Hepatocyte (in vitro differentiated cells): Measurements from ENCODE around the gene C6orf15. TPM values are rescaled to one million over a fixed set of nuclear protein-coding genes. Genes with fewer than 3 reads are reported as not detected.

Source experiments
- DNase-seq: peaks from one replicate; pipeline ENCODE4 v3.0.0-alpha.2; 2016; ENCODE audit warnings: low spot score
- H2AFZ ChIP-seq: fragments of 200-600 bp; sonication (generic); 2 replicates; pipeline ENCODE4 v1.6.0; 2016; ENCODE audit warnings: antibody characterized with exemption, mild to moderate bottlenecking
- H3K27ac ChIP-seq: fragments of 200-600 bp; sonication (generic); 2 replicates; pipeline ENCODE4 v1.5.1; 2016; ENCODE audit warnings: mild to moderate bottlenecking
- H3K27me3 ChIP-seq: fragments of 200-600 bp; sonication (generic); 2 replicates; pipeline ENCODE4 v1.6.1; 2016
- H3K36me3 ChIP-seq: fragments of 200-600 bp; sonication (generic); replicated peaks from 2 replicates; pipeline ENCODE4 v1.5.1; 2016; ENCODE audit warnings: low read depth; ENCODE audit not compliant: insufficient read depth
- H3K4me1 ChIP-seq: fragments of 200-600 bp; sonication (generic); 2 replicates; pipeline ENCODE4 v1.5.1; 2016; ENCODE audit warnings: mild to moderate bottlenecking, moderate library complexity; ENCODE audit not compliant: insufficient read depth
- H3K4me2 ChIP-seq: fragments of 200-600 bp; sonication (generic); 2 replicates; pipeline ENCODE4 v1.6.0; 2016
- H3K4me3 ChIP-seq: fragments of 200-600 bp; sonication (generic); 2 replicates; pipeline ENCODE4 v1.5.1; 2016; ENCODE audit warnings: mild to moderate bottlenecking
- H3K79me2 ChIP-seq: fragments of 200-600 bp; sonication (generic); 2 replicates; pipeline ENCODE4 v1.6.0; 2017; ENCODE audit warnings: mild to moderate bottlenecking
- H3K9me2 ChIP-seq: fragments of 200-600 bp; sonication (generic); replicated peaks from 2 replicates; pipeline ENCODE4 v1.6.0; 2017; ENCODE audit warnings: mild to moderate bottlenecking; ENCODE audit not compliant: insufficient read depth
- H3K9me3 ChIP-seq: fragments of 200-600 bp; sonication (generic); 2 replicates; pipeline ENCODE4 v1.5.1; 2016; ENCODE audit warnings: low read depth, mild to moderate bottlenecking
- H4K20me1 ChIP-seq: fragments of 200-600 bp; sonication (generic); 2 replicates; pipeline ENCODE4 v1.6.0; 2016; ENCODE audit warnings: mild to moderate bottlenecking; ENCODE audit not compliant: insufficient read depth, poor library complexity, severe bottlenecking
- CTCF ChIP-seq: fragments of 200-600 bp; sonication (generic); IDR thresholded peaks from 2 replicates; pipeline ENCODE4 v1.5.1; 2016; ENCODE audit warnings: antibody characterized with exemption, mild to moderate bottlenecking; ENCODE audit not compliant: poor library complexity
- EZH2 ChIP-seq: fragments of 200-600 bp; sonication (generic); IDR thresholded peaks from 2 replicates; pipeline ENCODE4 v1.6.1; 2016; ENCODE audit warnings: antibody characterized with exemption, mild to moderate bottlenecking, borderline replicate concordance
- EZH2phosphoT487 ChIP-seq: fragments of 200-600 bp; sonication (generic); IDR thresholded peaks from one replicate; pipeline ENCODE4 v1.6.1; 2018; ENCODE audit warnings: antibody characterized with exemption, mild to moderate bottlenecking, low read depth, moderate library complexity; ENCODE audit not compliant: unreplicated experiment, severe bottlenecking
- WGBS: methylation state at CpG from one replicate; pipeline ENCODE4 v1.1.6; 2016; ENCODE audit warnings: low lambda C conversion rate; ENCODE audit errors: missing lambda C conversion rate; 5-methylcytosine and 5-hydroxymethylcytosine counted together
- polyA plus RNA-seq: library from polyadenylated mRNA; unstranded; fragments of >200 nt; fragmentation: Nextera tagmentation; extraction: Ambion mirVana; gene quantifications from 2 replicates; pipeline ENCODE4 v1.2.1, GENCODE V29; 2016
- total RNA-seq: library from RNA; depleted of rRNA; stranded (reverse); fragments of >200 nt; gene quantifications from 2 replicates; pipeline ENCODE4 v1.2.3, GENCODE V29; 2014

Gene C6orf15
- total and polyA plus RNA-seq, 2 experiments from 2014 or later, result not detected

- no peak for TF ChIP-seq EZH2
- H3K9me3 ChIP-seq, result no peaks in the 10 kb centered on the region
- no peaks in the 10 kb centered on the region for H3K27me3 ChIP-seq
- no peaks in the 10 kb centered on the region for H3K9me2 ChIP-seq
- no peak overlapping the region for H3K27ac ChIP-seq
- WGBS, result 98% methylated on average over 2 of the region's 2 CpGs
- H3K4me2 ChIP-seq, result no peak overlapping the region
- no peak overlapping the region for H2AFZ ChIP-seq
- no peaks in the 10 kb centered on the region for H3K79me2 ChIP-seq
- DNase-seq, result no peak
- no peaks in the 10 kb centered on the region for H3K36me3 ChIP-seq
- H4K20me1 ChIP-seq, result no peaks in the 10 kb centered on the region
- peaks cover 4% of the 10 kb centered on the region for H3K4me1 ChIP-seq
- no peak overlapping the region for H3K4me3 ChIP-seq
These were observed 20.1 kb downstream of the C6orf15 start for GRCh38 chr6:31092238-31092637.

GRCh38 chr6:31091680-31092079, 20.7 kb downstream of the C6orf15 start:
- TF ChIP-seq EZH2, result no peak
- no peak for TF ChIP-seq CTCF
- no peak for TF ChIP-seq EZH2phosphoT487
- DNase-seq, result no peak
- H2AFZ ChIP-seq, result no peak overlapping the region
- H3K79me2 ChIP-seq, result no peaks in the 10 kb centered on the region
- 44% methylated on average over 3 of the region's 3 CpGs for WGBS
- no peak overlapping the region for H3K27ac ChIP-seq
- H3K4me2 ChIP-seq, result no peak overlapping the region
- no peaks in the 10 kb centered on the region for H3K9me2 ChIP-seq
- no peaks in the 10 kb centered on the region for H3K27me3 ChIP-seq
- no peaks in the 10 kb centered on the region for H4K20me1 ChIP-seq
- H3K9me3 ChIP-seq, result no peaks in the 10 kb centered on the region
- no peak overlapping the region for H3K4me3 ChIP-seq
- peaks cover 8% of the 10 kb centered on the region for H3K4me1 ChIP-seq
- H3K36me3 ChIP-seq, result no peaks in the 10 kb centered on the region

GRCh38 chr6:31090973-31091364, 21.4 kb downstream of the C6orf15 start:
- H3K36me3 ChIP-seq, result no peaks in the 10 kb centered on the region
- no peaks in the 10 kb centered on the region for H3K79me2 ChIP-seq
- no peaks in the 10 kb centered on the region for H3K9me3 ChIP-seq
- H3K4me1 ChIP-seq, result peaks cover 11% of the 10 kb centered on the region
- no peak for TF ChIP-seq EZH2
- no peak for TF ChIP-seq CTCF
- TF ChIP-seq EZH2phosphoT487, result no peak
- H3K27ac ChIP-seq, result no peak overlapping the region
- no peak overlapping the region for H3K4me3 ChIP-seq
- no peaks in the 10 kb centered on the region for H4K20me1 ChIP-seq
- DNase-seq, result no peak
- 92% methylated on average over 6 of the region's 6 CpGs for WGBS
- H3K4me2 ChIP-seq, result no peak overlapping the region
- no peaks in the 10 kb centered on the region for H3K9me2 ChIP-seq
- no peaks in the 10 kb centered on the region for H3K27me3 ChIP-seq
- no peak overlapping the region for H2AFZ ChIP-seq

GRCh38 chr6:31090275-31090972, 22.0 kb downstream of the C6orf15 start:
- H3K27me3 ChIP-seq, result no peaks in the 10 kb centered on the region
- H3K4me1 ChIP-seq, result peaks cover 11% of the 10 kb centered on the region
- H3K4me2 ChIP-seq, result no peak overlapping the region
- no peak for DNase-seq
- no peak overlapping the region for H3K27ac ChIP-seq
- no peaks in the 10 kb centered on the region for H3K79me2 ChIP-seq
- no peaks in the 10 kb centered on the region for H4K20me1 ChIP-seq
- no peaks in the 10 kb centered on the region for H3K9me3 ChIP-seq
- no peaks in the 10 kb centered on the region for H3K36me3 ChIP-seq
- no peak overlapping the region for H3K4me3 ChIP-seq
- WGBS, result 89% methylated on average over 3 of the region's 3 CpGs
- H3K9me2 ChIP-seq, result no peaks in the 10 kb centered on the region
- TF ChIP-seq EZH2phosphoT487, result no peak
- TF ChIP-seq EZH2, result no peak
- no peak for TF ChIP-seq CTCF
- H2AFZ ChIP-seq, result no peak overlapping the region
